Lower leg skin (tissue), 4 donors: ENCODE data around the gene MC1R. TPM values are rescaled to one million over a fixed set of nuclear protein-coding genes. Genes with fewer than 3 reads are reported as not detected.

Experiments
- DNase-seq, 2 donors: peaks; one replicate each; pipeline ENCODE4 v3.0.0-alpha.2; 2019; ENCODE audit warnings: low spot score in 2 of 2
- H3K4me3 ChIP-seq: fragments of 200-600 bp; sonication (generic); 2 replicates; pipeline ENCODE4 v1.5.1; 2017; ENCODE audit warnings: mild to moderate bottlenecking, low read depth; ENCODE audit not compliant: poor library complexity, severe bottlenecking
- POLR2A ChIP-seq, 2 donors: fragments of 450-650 bp; IDR thresholded peaks; one replicate each; pipeline ENCODE4 v1.6.1; 2016 to 2017; ENCODE audit warnings: antibody characterized with exemption in 2 of 2, mild to moderate bottlenecking in 1 of 2, moderate library complexity in 1 of 2
- WGBS, 2 donors: methylation state at CpG; one replicate each; pipeline ENCODE4 v1.1.5; 2018; 5-methylcytosine and 5-hydroxymethylcytosine counted together
- intact Hi-C: fragments of 100-400 bp; cut with DNase I; formaldehyde crosslinking; loops from one replicate; pipeline ENCODE4 v1.15.0; 2023; ENCODE audit warnings: low total_unique reads
- total RNA-seq, 4 donors: library from RNA; depleted of rRNA; stranded (reverse); fragments of >200 nt; gene quantifications; one replicate each; pipeline ENCODE4 v1.1.0, GENCODE V29; 2016
- TF ChIP-seq, protein P1 (sequence below), 3 donors: fragments of 450-650 bp; IDR thresholded peaks; one replicate each; pipeline ENCODE4 v1.5.1; 2016; ENCODE audit warnings: antibody characterized with exemption in 3 of 3, mild to moderate bottlenecking in 3 of 3, moderate library complexity in 2 of 3

MC1R gene
- total RNA-seq, 4 donors from 2014 or later: 3.4 to 6.5 (median 4.5) TPM

DNA sequence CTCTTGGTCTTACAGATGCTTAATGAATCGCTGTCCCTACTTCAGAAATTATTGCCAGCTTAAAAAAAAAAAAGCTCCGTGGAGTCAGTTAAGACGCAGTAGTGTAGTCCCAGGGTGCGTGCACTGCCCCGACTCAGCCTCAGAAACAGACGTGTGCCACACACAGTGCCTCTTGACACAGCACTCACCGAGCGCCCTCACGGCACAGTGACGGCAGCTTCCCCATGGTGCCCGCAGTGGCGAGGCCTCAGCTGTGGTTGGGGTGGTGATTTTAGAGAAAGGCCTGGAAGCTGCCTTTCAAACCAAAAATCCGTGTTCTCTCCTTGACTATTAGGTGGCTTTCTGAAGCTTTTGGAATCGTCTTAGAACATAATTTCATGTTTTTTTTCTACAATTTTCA is 31.4 kb upstream of the MC1R start:
- no peak overlapping the region for H3K4me3 ChIP-seq
- intact Hi-C loops: no loop called here
- DNase-seq: no peak
- WGBS, 2 donors: 96% methylated on average over 14 of the region's 14 CpGs
- TF ChIP-seq POLR2A (IDR thresholded peaks at IDR 0.05): no peak
- TF ChIP-seq, protein P1, sequence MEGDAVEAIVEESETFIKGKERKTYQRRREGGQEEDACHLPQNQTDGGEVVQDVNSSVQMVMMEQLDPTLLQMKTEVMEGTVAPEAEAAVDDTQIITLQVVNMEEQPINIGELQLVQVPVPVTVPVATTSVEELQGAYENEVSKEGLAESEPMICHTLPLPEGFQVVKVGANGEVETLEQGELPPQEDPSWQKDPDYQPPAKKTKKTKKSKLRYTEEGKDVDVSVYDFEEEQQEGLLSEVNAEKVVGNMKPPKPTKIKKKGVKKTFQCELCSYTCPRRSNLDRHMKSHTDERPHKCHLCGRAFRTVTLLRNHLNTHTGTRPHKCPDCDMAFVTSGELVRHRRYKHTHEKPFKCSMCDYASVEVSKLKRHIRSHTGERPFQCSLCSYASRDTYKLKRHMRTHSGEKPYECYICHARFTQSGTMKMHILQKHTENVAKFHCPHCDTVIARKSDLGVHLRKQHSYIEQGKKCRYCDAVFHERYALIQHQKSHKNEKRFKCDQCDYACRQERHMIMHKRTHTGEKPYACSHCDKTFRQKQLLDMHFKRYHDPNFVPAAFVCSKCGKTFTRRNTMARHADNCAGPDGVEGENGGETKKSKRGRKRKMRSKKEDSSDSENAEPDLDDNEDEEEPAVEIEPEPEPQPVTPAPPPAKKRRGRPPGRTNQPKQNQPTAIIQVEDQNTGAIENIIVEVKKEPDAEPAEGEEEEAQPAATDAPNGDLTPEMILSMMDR (IDR thresholded peaks at IDR 0.05): no peak

GRCh38 chr16:89890200-89890599 is 28.5 kb upstream of the MC1R start:
- intact Hi-C loops: no loop called here
- TF ChIP-seq POLR2A (IDR thresholded peaks at IDR 0.05): no peak
- TF ChIP-seq, protein P1 (IDR thresholded peaks at IDR 0.05): no peak

GRCh38 chr16:89890886-89891657 is 27.6 kb upstream of the MC1R start:
- TF ChIP-seq POLR2A (IDR thresholded peaks at IDR 0.05): no peak
- TF ChIP-seq, protein P1 (IDR thresholded peaks at IDR 0.05): no peak
- DNase-seq: no peak
- H3K4me3 ChIP-seq: no peak overlapping the region
- intact Hi-C loops: no loop called here
- 83 to 86% methylated on average over 13 to 16 of the region's 16 CpGs for WGBS, 2 donors

More at GRCh38 chr16:89890200-89890599, 28.5 kb upstream of the MC1R start:
- WGBS, 2 donors: 88 to 89% methylated on average over 9 of the region's 9 CpGs
- DNase-seq: no peak
- H3K4me3 ChIP-seq: no peak overlapping the region

DNA sequence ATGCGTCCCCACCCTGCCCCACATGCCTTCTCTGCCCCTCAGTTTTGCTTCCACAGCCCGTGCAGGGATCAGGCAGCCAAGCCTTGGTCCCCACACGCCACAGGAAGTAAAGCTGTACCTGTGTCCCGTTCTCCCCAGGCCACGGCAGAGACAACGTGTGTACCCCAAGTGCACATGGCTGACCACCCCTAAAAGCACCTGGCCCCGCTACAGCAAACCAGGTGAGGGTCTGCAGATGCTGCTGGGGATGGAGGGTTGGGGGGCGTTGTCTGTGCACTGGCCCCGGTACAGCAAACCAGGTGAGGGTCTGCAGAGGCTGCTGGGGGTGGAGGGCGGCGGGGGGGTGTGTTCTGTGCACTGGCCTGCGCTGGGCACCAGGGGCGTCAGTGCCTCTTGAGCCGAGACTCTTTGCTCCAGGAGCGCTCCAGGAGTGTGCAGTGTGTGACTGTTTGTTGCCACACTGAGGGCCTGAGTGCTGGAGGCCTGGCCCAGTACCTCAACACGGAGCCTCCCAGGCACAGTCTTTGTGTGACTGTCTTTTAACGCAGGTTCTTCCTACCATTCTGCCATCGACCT is 26.5 kb upstream of the MC1R start:
- H3K4me3 ChIP-seq: no peak overlapping the region
- TF ChIP-seq POLR2A (IDR thresholded peaks at IDR 0.05): no peak
- TF ChIP-seq, protein P1 (IDR thresholded peaks at IDR 0.05): no peak
- intact Hi-C loops: no loop called here
- 91% methylated on average over 14 to 18 of the region's 18 CpGs for WGBS, 2 donors
- DNase-seq: no peak

DNA sequence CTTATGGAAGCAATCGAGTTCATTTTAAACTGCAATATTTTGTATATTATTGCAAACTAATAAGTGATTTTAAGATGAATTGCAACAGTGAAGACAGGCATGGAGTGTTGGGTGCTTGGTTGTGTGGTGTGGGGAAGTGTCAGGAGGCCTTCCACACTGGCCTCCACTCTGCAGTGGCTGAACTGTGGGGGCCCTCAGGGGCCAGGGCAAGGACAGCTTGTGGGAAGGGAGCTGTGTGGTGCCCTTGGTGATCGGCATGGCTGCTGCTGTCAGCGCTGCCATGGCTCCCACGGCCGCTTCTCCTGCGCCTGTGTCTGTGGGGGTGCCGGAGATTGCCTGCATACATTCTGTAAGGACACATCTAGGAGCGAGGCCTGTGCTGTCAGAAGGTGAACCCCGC is 26.0 kb upstream of the MC1R start:
- intact Hi-C loops: no loop called here
- DNase-seq: no peak
- H3K4me3 ChIP-seq: no peak overlapping the region
- 94 to 97% methylated on average over 9 of the region's 9 CpGs for WGBS, 2 donors
- no peak for TF ChIP-seq POLR2A (IDR thresholded peaks at IDR 0.05)
- TF ChIP-seq, protein P1 (IDR thresholded peaks at IDR 0.05): no peak
